GM19238 (cell line): ENCODE data around the gene UBASH3A.

Source experiments
- DNase-seq: peaks from one replicate; pipeline ENCODE4 v3.0.0; 2011; ENCODE audit warnings: low spot score; ENCODE audit not compliant: insufficient read length

Gene UBASH3A, protein sequence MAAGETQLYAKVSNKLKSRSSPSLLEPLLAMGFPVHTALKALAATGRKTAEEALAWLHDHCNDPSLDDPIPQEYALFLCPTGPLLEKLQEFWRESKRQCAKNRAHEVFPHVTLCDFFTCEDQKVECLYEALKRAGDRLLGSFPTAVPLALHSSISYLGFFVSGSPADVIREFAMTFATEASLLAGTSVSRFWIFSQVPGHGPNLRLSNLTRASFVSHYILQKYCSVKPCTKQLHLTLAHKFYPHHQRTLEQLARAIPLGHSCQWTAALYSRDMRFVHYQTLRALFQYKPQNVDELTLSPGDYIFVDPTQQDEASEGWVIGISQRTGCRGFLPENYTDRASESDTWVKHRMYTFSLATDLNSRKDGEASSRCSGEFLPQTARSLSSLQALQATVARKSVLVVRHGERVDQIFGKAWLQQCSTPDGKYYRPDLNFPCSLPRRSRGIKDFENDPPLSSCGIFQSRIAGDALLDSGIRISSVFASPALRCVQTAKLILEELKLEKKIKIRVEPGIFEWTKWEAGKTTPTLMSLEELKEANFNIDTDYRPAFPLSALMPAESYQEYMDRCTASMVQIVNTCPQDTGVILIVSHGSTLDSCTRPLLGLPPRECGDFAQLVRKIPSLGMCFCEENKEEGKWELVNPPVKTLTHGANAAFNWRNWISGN

DNA sequence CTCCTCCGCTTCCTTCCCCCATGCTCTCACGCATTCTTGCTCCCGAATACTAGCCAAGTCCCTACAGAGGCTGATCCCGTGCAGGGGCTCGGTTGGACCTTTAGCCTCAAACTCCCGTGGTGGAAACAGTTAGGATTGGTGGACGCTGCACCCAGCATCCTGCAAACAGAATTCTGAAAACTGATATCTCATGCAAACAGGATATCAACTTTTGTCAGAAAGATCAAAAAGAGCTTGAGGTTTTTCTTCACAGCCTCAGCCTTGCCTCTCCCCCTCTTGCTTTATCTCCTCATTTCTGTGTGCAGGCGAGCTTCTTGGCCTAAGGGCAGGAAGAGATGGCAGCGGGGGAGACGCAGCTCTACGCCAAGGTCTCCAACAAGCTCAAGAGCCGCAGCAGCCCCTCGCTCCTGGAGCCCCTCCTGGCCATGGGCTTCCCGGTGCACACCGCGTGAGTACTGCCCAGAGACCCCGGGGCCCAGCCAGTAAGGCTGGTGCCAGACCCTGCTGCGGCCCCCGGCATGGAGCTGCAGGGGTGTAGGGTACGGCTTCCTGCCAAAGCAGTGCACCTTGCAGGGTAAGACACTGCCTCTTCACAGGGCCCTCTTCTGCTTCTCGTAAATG is at the start of gene UBASH3A:
Gene UBASH3A, plus strand, starts transcription at position 292 of the 621 bp plus-strand sequence. Its CDS starts 44 bp downstream, at position 336.
- DNase-seq, result no peak

GRCh38 chr21:42356046-42356445 is 47.7 kb upstream of the UBASH3A start:
- DNase-seq, result no peak

GRCh38 chr21:42356650-42357049 is 47.1 kb upstream of the UBASH3A start:
- DNase-seq, result no peak

- DNase-seq, result no peak
Observed at GRCh38 chr21:42357307-42357706, 46.4 kb upstream of the UBASH3A start.

DNA sequence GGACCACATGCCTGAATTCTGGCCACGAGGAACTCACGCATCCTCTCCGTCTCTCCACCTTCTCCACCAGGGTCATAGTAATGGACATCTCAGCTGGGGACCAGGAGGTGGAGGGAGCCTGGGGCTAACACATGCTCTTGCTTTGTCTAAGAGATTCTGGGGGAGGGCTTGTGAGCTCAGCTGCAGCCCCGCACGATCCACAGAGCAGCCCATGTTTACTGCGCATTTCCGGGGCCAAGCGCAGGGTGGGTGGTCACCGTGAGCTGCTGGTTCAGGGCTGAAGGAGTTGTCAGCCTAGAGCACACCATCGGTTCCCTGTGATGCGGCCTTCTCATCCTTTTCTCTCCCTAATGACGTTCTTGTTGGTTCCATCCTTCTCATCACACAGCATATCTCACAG is 45.4 kb upstream of the UBASH3A start:
- DNase-seq, result no peak

DNA sequence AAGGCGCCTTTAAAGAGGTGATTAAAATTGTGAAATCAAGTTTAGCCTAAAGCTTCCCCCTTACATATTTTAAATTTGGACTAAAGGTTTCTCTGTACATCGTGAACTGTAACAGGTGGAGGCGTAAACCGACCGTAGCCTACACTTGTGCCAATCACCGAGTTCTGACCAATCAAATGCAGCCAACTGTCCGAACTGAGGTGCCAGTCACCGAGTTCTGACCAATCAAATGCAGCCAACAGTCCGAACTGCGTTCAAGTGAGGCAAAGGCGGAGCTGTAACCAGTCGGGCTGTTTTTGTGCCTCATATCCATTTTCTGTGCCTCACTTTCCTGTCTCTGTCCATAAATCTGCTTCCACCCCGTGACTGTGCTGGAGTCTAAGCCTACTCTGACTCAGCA is 44.8 kb upstream of the UBASH3A start:
- no peak for DNase-seq

- DNase-seq, result no peak
Observed at GRCh38 chr21:42360317-42360716, 43.4 kb upstream of the UBASH3A start.

GRCh38 chr21:42361286-42361685 is 42.4 kb upstream of the UBASH3A start:
- no peak for DNase-seq

DNA sequence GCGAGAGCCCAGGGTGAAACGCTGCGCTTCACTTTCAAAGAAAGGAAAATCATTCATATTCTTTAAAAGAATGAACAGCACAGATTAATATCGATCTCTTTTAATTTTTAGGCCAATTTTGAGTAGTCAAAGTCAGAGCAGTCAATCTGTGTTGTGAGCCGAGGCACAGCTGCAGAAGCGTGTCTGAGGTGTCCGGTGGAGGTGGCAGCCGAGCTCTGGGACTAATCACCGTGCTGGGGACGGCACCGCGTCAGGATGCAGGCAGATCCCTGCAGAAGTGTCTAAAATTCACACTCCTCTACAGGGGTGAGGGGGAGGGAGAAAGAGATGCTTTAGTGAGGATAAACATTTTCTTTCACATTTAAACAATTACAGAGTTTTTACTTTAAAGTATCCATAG is 41.5 kb upstream of the UBASH3A start:
- DNase-seq, result no peak

GRCh38 chr21:42362700-42363099 is 41.0 kb upstream of the UBASH3A start:
- DNase-seq, result no peak

- no peak for DNase-seq
Observed at GRCh38 chr21:42363312-42363711, 40.4 kb upstream of the UBASH3A start.

- DNase-seq, result no peak
Observed at GRCh38 chr21:42364304-42364865, 39.3 kb upstream of the UBASH3A start.

- DNase-seq, result no peak
Observed at GRCh38 chr21:42365770-42366169, 37.9 kb upstream of the UBASH3A start.

DNA sequence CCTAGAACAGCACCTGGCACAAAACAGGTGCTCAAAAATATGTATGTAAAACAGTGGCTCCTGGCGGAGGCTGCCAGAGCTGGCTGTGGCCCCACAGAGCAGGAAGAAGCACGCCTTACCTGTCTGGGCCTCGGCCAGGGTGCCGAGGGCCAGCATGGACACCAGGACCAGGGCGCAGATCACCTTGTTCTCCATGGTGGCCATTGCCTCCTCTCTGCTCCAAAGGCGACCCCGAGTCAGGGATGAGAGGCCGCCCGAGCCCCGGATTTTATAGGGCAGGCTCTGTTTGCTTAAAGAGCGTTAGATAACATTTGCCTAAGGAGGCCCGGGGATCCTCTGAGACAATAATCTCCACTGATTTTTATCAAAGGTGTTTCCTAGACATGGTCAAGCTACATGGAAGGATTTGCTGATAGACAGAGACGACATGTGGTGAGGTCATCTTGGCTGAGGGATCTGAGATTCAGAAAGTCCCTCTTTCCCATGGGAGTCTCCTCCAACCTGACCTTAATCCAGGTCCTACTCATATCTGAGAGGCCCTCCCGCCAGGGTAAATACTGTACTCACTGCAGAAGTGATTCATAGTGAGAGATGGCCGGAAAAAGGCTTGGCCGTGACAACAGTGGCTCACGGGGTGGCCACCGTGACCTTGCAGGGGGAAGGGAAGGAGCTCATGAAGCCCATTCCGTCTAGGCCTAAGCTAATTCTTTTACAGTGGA is 37.3 kb upstream of the UBASH3A start, which contains the start of gene TFF1:
Gene TFF1, minus strand, starts transcription at position 244 of the 719 bp plus-strand sequence. Its CDS starts 40 bp downstream, at position 204.
- no peak for DNase-seq

- DNase-seq, result no peak
Observed at GRCh38 chr21:42367367-42368165, 36.1 kb upstream of the UBASH3A start.

DNA sequence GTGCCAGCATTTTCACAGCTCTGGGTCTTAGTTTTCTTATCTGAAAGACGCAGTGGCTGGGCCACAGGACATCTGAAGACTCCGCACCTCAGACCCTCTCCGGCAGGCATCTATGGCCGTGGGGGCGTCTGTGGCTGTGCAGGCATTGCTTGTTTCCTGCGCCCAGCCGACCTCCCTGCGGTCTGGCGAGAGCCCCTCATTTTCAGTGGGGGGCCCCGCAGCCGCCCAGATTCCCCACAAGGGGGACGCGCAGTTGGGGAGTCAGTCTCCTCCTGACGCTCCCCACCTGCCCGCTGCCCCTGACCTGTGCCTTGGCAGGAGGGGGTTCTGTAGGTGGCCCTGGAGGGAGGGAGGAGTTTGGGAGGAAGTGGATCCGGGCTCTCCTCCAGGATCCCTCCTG is 33.9 kb upstream of the UBASH3A start:
- no peak for DNase-seq

GRCh38 chr21:42370894-42371654 is 32.6 kb upstream of the UBASH3A start:
- no peak for DNase-seq

- no peak for DNase-seq
Observed at GRCh38 chr21:42373196-42373907, 30.4 kb upstream of the UBASH3A start.

DNA sequence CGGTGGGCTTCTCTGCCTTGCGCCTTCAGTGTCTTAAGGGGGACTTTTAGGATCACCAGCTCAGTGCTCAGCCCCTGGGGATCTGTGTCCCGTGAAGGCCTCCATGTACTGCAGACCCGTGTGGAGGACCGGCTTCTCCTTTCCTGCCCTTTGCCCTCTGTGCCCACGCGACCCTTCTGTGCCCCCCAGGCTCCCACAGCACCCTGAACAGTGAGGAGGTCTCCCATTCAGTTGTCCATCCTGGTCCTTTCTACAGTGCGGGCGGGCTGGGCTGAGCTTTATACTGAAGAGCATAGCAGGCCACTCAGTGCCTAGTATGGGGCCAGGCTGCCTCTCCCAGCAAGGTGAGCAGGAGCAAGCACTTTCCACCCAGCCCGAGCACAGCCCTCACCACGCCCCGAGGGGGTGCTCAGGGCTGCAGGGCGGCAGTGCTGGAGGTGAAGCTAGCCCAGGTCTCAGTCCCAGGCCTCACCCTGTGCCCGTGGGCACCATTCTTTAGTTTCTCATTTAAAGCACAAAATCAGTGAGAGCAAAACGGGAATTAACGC is 29.7 kb upstream of the UBASH3A start:
- DNase-seq, result no peak
